Measurements from ENCODE around the gene DISP3.

The DISP3 gene

GRCh38 chr1:11444907-11445306, 34.0 kb upstream of the DISP3 start:
- Histone ChIP-seq H3K9me3 (ENCODE audit: low read length) (no peaks in the 10 kb centered on the region), H3K36me3 (ENCODE audit: insufficient read depth, low read length) (no peaks in the 10 kb centered on the region), H3K4me1 (ENCODE audit: insufficient read depth, low read length, severe bottlenecking) (no peaks in the 10 kb centered on the region), H4K20me1 (ENCODE audit: insufficient read depth, low read length) (no peaks in the 10 kb centered on the region), H3K4me3 (ENCODE audit: low read depth, low read length, poor library complexity, severe bottlenecking) (no peak overlapping the region), H3K4me2 (ENCODE audit: low read length) (no peak overlapping the region), H3K9me2 (ENCODE audit: low read depth, low read length) (no peaks in the 10 kb centered on the region), H3K9ac (ENCODE audit: low read length) (no peak overlapping the region), H3K79me2 (ENCODE audit: insufficient read depth, low read length) (no peaks in the 10 kb centered on the region), H2AFZ (ENCODE audit: low read length) (no peak overlapping the region), H3K27ac (ENCODE audit: low read depth, low read length, poor library complexity, severe bottlenecking) (no peak overlapping the region), H3F3A (ENCODE audit: insufficient read depth, low read length) (no peaks in the 10 kb centered on the region), H3K27me3 (ENCODE audit: insufficient read depth, low read length) (0 out of 2 replicates have a peak, but pooled peaks cover 3% of the 10 kb centered on the region)
- TF ChIP-seq CTCF (IDR thresholded peaks at IDR 0.05; ENCODE audit: low read length), result no peak
- TF ChIP-seq EZH2 (IDR thresholded peaks at IDR 0.05; ENCODE audit: borderline replicate concordance, low read length), result no peak

- Histone ChIP-seq H3K4me2 (ENCODE audit: low read length) (no peak overlapping the region), H3K9ac (ENCODE audit: low read length) (no peak overlapping the region), H3K27me3 (ENCODE audit: insufficient read depth, low read length) (0 out of 2 replicates have a peak, but pooled peaks cover 3% of the 10 kb centered on the region), H3K4me3 (ENCODE audit: low read depth, low read length, poor library complexity, severe bottlenecking) (no peak overlapping the region), H3K27ac (ENCODE audit: low read depth, low read length, poor library complexity, severe bottlenecking) (no peak overlapping the region), H3K4me1 (ENCODE audit: insufficient read depth, low read length, severe bottlenecking) (no peaks in the 10 kb centered on the region), H3K79me2 (ENCODE audit: insufficient read depth, low read length) (no peaks in the 10 kb centered on the region), H3K36me3 (ENCODE audit: insufficient read depth, low read length) (no peaks in the 10 kb centered on the region), H2AFZ (ENCODE audit: low read length) (no peak overlapping the region), H4K20me1 (ENCODE audit: insufficient read depth, low read length) (no peaks in the 10 kb centered on the region), H3F3A (ENCODE audit: insufficient read depth, low read length) (no peaks in the 10 kb centered on the region), H3K9me2 (ENCODE audit: low read depth, low read length) (no peaks in the 10 kb centered on the region), H3K9me3 (ENCODE audit: low read length) (no peaks in the 10 kb centered on the region)
- TF ChIP-seq EZH2 (IDR thresholded peaks at IDR 0.05; ENCODE audit: borderline replicate concordance, low read length) (no peak), CTCF (IDR thresholded peaks at IDR 0.05; ENCODE audit: low read length) (no peak)
Observed at GRCh38 chr1:11447903-11448302, 31.1 kb upstream of the DISP3 start.

GRCh38 chr1:11448373-11449099, 30.4 kb upstream of the DISP3 start:
- H3K4me2 ChIP-seq (ENCODE audit: low read length), result no peak overlapping the region
- no peak overlapping the region for H3K4me3 ChIP-seq (ENCODE audit: low read depth, low read length, poor library complexity, severe bottlenecking)
- H4K20me1 ChIP-seq (ENCODE audit: insufficient read depth, low read length), result no peaks in the 10 kb centered on the region
- no peak for TF ChIP-seq CTCF (IDR thresholded peaks at IDR 0.05; ENCODE audit: low read length)
- no peak for TF ChIP-seq EZH2 (IDR thresholded peaks at IDR 0.05; ENCODE audit: borderline replicate concordance, low read length)
- H3K4me1 ChIP-seq (ENCODE audit: insufficient read depth, low read length, severe bottlenecking), result no peaks in the 10 kb centered on the region
- no peaks in the 10 kb centered on the region for H3F3A ChIP-seq (ENCODE audit: insufficient read depth, low read length)
- H3K27ac ChIP-seq (ENCODE audit: low read depth, low read length, poor library complexity, severe bottlenecking), result no peak overlapping the region
- H3K79me2 ChIP-seq (ENCODE audit: insufficient read depth, low read length), result no peaks in the 10 kb centered on the region
- H3K27me3 ChIP-seq (ENCODE audit: insufficient read depth, low read length), result 0 out of 2 replicates have a peak, but pooled peaks cover 3% of the 10 kb centered on the region
- H3K36me3 ChIP-seq (ENCODE audit: insufficient read depth, low read length), result no peaks in the 10 kb centered on the region
- no peak overlapping the region for H3K9ac ChIP-seq (ENCODE audit: low read length)
- H2AFZ ChIP-seq (ENCODE audit: low read length), result no peak overlapping the region
- H3K9me3 ChIP-seq (ENCODE audit: low read length), result no peaks in the 10 kb centered on the region
- no peaks in the 10 kb centered on the region for H3K9me2 ChIP-seq (ENCODE audit: low read depth, low read length)

All from OCI-LY1 (cell line).